Lower leg skin (tissue), 4 donors: ENCODE results near the gene TSHZ2. TPM values are rescaled to one million over a fixed set of nuclear protein-coding genes. Genes with fewer than 3 reads are reported as not detected.

ENCODE experiments used
- DNase-seq, 2 donors: peaks; one replicate each; pipeline ENCODE4 v3.0.0-alpha.2; 2019; ENCODE audit warnings: low spot score in 2 of 2
- H3K4me3 ChIP-seq: fragments of 200-600 bp; sonication (generic); 2 replicates; pipeline ENCODE4 v1.5.1; 2017; ENCODE audit warnings: mild to moderate bottlenecking, low read depth; ENCODE audit not compliant: poor library complexity, severe bottlenecking
- POLR2A ChIP-seq, 2 donors: fragments of 450-650 bp; IDR thresholded peaks; one replicate each; pipeline ENCODE4 v1.6.1; 2016 to 2017; ENCODE audit warnings: antibody characterized with exemption in 2 of 2, mild to moderate bottlenecking in 1 of 2, moderate library complexity in 1 of 2
- WGBS, 2 donors: methylation state at CpG; one replicate each; pipeline ENCODE4 v1.1.5; 2018; 5-methylcytosine and 5-hydroxymethylcytosine counted together
- intact Hi-C: fragments of 100-400 bp; cut with DNase I; formaldehyde crosslinking; loops from one replicate; pipeline ENCODE4 v1.15.0; 2023; ENCODE audit warnings: low total_unique reads
- total RNA-seq, 4 donors: library from RNA; depleted of rRNA; stranded (reverse); fragments of >200 nt; gene quantifications; one replicate each; pipeline ENCODE4 v1.1.0, GENCODE V29; 2016
- TF ChIP-seq, protein P1 (sequence below), 3 donors: fragments of 450-650 bp; IDR thresholded peaks; one replicate each; pipeline ENCODE4 v1.5.1; 2016; ENCODE audit warnings: antibody characterized with exemption in 3 of 3, mild to moderate bottlenecking in 3 of 3, moderate library complexity in 2 of 3

Gene TSHZ2
- total RNA-seq, 4 donors from 2014 or later: 8.1 to 25.7 (median 10.5) TPM

DNA sequence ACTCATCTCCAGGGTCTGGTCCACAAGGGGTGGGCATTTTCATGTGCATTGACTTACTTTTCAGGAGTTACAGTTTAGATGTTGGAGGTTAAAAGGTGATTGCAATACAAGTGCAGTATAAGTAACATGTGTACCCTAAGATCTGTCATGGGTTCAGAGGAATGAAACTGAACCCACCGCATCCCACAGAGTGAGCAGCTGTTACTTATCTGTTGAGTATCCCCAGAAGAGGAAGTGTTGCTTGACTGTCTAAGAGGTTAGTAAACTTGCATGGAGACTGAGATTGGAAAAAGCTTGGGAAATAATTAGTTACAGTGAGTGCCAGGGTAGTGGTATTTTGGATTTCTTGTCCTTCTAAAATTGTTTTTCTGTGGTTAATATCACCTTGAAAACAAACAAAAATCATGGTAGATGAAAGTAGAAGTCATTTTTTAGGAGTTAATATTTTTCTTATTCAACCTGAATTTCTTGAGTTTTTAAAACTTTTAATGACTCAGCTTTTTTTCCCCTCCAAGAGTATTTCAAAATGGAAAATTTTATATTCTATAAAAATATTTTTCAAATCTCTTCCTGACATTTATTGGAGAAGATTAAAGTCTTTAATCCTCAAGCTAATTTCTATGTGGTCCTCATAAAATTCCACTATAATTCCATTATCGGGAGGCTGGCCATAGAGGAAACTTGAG is 315.3 kb downstream of the TSHZ2 start:
- WGBS, 2 donors: 73 to 91% methylated on average over 2 of the region's 2 CpGs
- H3K4me3 ChIP-seq: no peak overlapping the region
- TF ChIP-seq POLR2A (IDR thresholded peaks at IDR 0.05): no peak
- TF ChIP-seq, protein P1, sequence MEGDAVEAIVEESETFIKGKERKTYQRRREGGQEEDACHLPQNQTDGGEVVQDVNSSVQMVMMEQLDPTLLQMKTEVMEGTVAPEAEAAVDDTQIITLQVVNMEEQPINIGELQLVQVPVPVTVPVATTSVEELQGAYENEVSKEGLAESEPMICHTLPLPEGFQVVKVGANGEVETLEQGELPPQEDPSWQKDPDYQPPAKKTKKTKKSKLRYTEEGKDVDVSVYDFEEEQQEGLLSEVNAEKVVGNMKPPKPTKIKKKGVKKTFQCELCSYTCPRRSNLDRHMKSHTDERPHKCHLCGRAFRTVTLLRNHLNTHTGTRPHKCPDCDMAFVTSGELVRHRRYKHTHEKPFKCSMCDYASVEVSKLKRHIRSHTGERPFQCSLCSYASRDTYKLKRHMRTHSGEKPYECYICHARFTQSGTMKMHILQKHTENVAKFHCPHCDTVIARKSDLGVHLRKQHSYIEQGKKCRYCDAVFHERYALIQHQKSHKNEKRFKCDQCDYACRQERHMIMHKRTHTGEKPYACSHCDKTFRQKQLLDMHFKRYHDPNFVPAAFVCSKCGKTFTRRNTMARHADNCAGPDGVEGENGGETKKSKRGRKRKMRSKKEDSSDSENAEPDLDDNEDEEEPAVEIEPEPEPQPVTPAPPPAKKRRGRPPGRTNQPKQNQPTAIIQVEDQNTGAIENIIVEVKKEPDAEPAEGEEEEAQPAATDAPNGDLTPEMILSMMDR (IDR thresholded peaks at IDR 0.05): no peak
- no peak for DNase-seq
- intact Hi-C loops: no loop called here

DNA sequence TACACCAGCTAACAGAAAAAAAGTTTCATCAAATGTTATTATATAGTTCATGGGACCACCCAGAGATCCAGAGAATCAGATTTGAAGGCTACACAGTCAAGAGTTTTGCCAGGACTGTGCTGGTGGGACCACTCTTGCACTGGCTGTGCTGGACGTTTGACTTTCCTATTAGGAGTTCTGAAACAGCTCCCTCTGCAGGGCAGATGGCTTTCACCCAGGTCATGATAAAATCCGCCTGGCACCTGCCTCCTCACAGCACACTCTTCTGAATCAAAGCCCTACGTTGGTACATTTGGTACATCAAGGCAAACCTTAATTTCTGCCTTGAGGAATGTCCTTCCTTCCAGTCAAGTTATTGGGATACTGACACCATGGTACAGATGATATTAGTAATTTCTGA is 319.4 kb downstream of the TSHZ2 start:
- no peak for TF ChIP-seq POLR2A (IDR thresholded peaks at IDR 0.05)
- TF ChIP-seq, protein P1 (IDR thresholded peaks at IDR 0.05): no peak
- WGBS, 2 donors: 87 to 94% methylated on average over 3 of the region's 3 CpGs
- intact Hi-C loops: no loop called here

DNA sequence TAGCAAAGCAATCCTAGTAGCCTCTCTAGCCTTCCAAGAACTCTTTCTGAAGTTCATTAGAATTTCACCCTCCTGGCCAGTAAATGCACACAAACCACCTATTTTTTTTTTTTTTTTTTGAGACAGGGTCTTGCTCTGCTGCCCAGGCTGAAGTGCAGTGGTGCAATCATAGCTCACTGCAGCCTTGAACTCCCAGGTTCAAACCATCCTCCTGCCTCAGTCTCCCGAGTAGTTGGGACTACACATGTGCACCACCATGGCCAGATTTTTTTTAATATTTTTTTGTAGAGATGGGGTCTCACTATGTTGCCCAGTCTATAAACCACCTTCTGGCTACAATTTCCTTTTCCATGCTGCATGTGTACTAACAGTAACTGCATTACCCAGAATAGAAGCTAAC is 320.2 kb downstream of the TSHZ2 start:
- WGBS, 2 donors: 96 to 100% methylated on average over 1 of the region's 1 CpG
- H3K4me3 ChIP-seq: no peak overlapping the region
- intact Hi-C loops: no loop called here
- TF ChIP-seq POLR2A (IDR thresholded peaks at IDR 0.05): no peak
- TF ChIP-seq, protein P1 (IDR thresholded peaks at IDR 0.05): no peak
- no peak for DNase-seq

More for the DNA sequence above, 319.4 kb downstream of the TSHZ2 start:
- no peak for DNase-seq
- H3K4me3 ChIP-seq: no peak overlapping the region

DNA sequence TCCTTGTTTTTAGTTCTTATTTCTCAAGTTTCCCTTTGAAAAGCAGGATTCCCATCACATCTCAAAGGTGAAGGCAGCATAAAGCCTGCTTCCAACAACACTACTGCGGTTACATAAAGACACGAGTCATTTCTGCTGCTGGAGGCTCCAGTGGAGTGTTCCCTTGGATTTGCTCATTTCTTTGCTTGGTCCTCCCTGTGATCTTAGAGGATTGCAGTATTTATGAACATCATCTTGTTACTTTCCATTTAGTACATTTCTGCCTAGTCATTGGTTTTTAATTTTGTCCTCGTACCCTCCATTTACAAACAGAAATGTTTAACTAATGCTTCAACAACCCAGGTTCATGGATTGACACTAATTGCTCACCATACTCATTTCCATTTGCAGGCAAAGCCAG is 322.6 kb downstream of the TSHZ2 start:
- no peak for DNase-seq
- WGBS, 2 donors: 92 to 95% methylated on average over 3 of the region's 3 CpGs
- H3K4me3 ChIP-seq: no peak overlapping the region
- intact Hi-C loops: no loop called here
- TF ChIP-seq, protein P1 (IDR thresholded peaks at IDR 0.05): no peak
- no peak for TF ChIP-seq POLR2A (IDR thresholded peaks at IDR 0.05)

DNA sequence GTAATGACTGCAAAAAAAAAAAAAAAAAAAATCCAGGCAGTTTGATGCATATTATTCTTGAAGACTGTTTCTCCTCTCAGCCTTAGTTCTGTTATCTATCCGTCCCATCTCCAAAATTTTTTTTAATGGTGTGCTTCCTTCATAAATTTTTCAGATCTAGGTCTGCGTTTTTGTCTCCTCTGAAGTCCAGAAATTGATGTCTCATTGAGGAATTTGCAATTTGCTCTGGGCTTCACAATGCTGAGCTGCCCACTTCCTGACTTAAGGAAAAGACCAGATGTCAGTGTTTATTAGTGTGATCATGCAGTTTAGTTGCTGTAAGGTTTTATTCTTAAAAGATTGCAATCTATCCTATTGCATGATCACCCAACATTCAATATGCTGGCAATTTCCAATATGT is 323.9 kb downstream of the TSHZ2 start:
- TF ChIP-seq, protein P1 (IDR thresholded peaks at IDR 0.05): no peak
- TF ChIP-seq POLR2A (IDR thresholded peaks at IDR 0.05): no peak

More for the DNA sequence above, 323.9 kb downstream of the TSHZ2 start:
- DNase-seq: no peak
- WGBS, 2 donors: 76 to 80% methylated on average over 2 of the region's 2 CpGs
- intact Hi-C loops: no loop called here
- H3K4me3 ChIP-seq: no peak overlapping the region
